ENCODE results near the gene ZMAT5. TPM values are rescaled to one million over a fixed set of nuclear protein-coding genes. Genes with fewer than 3 reads are reported as not detected.
A peak's percentile ranks its signal among the peaks of the same experiment; 100 is the strongest.

The ZMAT5 gene
- total and polyA plus RNA-seq, 2 of the 13 experiments (the other 11 are each of a cell fraction or from before 2014, with no cell fraction given), result 20.7 to 27.8 TPM

- TF ChIP-seq ZNF687 (CRISPR knock-in tag; IDR thresholded peaks at IDR 0.05) (peak; percentile 46), SOX13 (IDR thresholded peaks at IDR 0.05) (no peak), SOX13 (CRISPR knock-in tag; conservative IDR thresholded peaks at IDR 0.05 in 1 of 2, IDR thresholded peaks at IDR 0.05 in 1 of 2) (peak in 1 of 2 experiments; percentile 49; a peak in 2 of 4 replicates)
Observed at GRCh38 chr22:29787371-29787980, 20.7 kb upstream of the ZMAT5 start (continued).

DNA sequence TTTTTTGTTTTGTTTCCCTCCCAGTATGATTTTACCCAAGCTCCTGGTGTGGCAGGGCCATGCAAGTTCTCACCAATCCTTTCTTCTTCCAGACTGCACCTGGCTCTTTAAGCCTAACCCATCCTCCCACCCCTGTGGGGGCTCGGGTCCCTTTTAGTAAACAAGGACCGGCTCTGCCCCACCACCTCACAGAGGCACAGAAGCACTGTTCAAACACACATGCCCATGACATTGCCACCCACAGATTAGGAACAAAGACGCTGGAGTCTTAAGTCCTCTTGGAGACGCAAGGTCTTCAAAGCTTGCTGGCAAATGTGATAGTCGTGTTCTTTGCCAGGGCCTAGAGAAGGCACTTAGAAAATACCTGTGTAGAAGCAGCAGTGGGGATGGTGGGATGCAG lies 19.2 kb upstream of the ZMAT5 start:
- no peak overlapping the region for H3K9ac ChIP-seq (ENCODE audit: insufficient read depth, low read depth, low read length)
- in situ Hi-C loops (cut with HindIII; ENCODE audit: extremely low pct_ligation_motif_present, low pct_unique_long_range_greater_than_20kb), result no loop called here

More for the DNA sequence above, 19.2 kb upstream of the ZMAT5 start:
- Histone ChIP-seq H3K9me3 (ENCODE audit: low read length) (no peaks in the 10 kb centered on the region), H2AFZ (ENCODE audit: low read length) (no peak overlapping the region), H3K27ac (ENCODE audit: extremely low read length, insufficient read depth, low read length) (no peak overlapping the region), H3K4me1 (ENCODE audit: insufficient read depth, low read length) (peaks cover 69% of the 10 kb centered on the region), H3K36me3 (replicated peaks in 1 of 2; ENCODE audit: control insufficient read depth in 1 of 2, insufficient read depth in 2 of 2, low read length in 2 of 2) (peaks cover 18 to 32% of the 10 kb centered on the region in 2 experiments), H3K4me3 (replicated peaks in 1 of 3; ENCODE audit: insufficient read depth in 1 of 3, low read depth in 2 of 3, low read length in 3 of 3) (no peak overlapping the region), H3K27me3 (ENCODE audit: control insufficient read depth in 1 of 2, insufficient read depth in 2 of 2, low read length in 2 of 2) (no peaks in the 10 kb centered on the region), H3K79me2 (ENCODE audit: insufficient read depth, low read length) (no peaks in the 10 kb centered on the region), H4K20me1 (ENCODE audit: insufficient read depth, low read length) (no peaks in the 10 kb centered on the region), H3K4me2 (ENCODE audit: low read depth, low read length) (no peak overlapping the region)
- ChIA-PET POLR2A (interaction anchor here (0.7 to 1.1 kb wide), 3 partner anchors 9 to 20 kb away, joined by 3 to 4 read pairs (median 4); partner anchors contain the start of gene ZMAT5), CTCF (ENCODE audit: low intra/inter-chr PET ratio, low total read pairs) (no interaction called here)
- ATAC-seq (no peak), FAIRE-seq (no peak), DNase-seq (ENCODE audit: low spot score) (no peak)
- TF ChIP-seq, protein P1, sequence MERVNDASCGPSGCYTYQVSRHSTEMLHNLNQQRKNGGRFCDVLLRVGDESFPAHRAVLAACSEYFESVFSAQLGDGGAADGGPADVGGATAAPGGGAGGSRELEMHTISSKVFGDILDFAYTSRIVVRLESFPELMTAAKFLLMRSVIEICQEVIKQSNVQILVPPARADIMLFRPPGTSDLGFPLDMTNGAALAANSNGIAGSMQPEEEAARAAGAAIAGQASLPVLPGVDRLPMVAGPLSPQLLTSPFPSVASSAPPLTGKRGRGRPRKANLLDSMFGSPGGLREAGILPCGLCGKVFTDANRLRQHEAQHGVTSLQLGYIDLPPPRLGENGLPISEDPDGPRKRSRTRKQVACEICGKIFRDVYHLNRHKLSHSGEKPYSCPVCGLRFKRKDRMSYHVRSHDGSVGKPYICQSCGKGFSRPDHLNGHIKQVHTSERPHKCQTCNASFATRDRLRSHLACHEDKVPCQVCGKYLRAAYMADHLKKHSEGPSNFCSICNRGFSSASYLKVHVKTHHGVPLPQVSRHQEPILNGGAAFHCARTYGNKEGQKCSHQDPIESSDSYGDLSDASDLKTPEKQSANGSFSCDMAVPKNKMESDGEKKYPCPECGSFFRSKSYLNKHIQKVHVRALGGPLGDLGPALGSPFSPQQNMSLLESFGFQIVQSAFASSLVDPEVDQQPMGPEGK (CRISPR knock-in tag; IDR thresholded peaks at IDR 0.05), result peak; percentile 69; the same call in 1 of the 2 replicates
- no peak for TF ChIP-seq FOXA1 (IDR thresholded peaks at IDR 0.05)
- TF ChIP-seq FOXA1 (CRISPR knock-in tag; IDR thresholded peaks at IDR 0.05), result peak; percentile 42; the same call in 1 of the 2 replicates
- TF ChIP-seq ZFP91 (CRISPR knock-in tag; IDR thresholded peaks at IDR 0.05; ENCODE audit: borderline replicate concordance), result peak; percentile 79
- no peak for TF ChIP-seq MEIS1 (CRISPR knock-in tag; IDR thresholded peaks at IDR 0.05; ENCODE audit: borderline replicate concordance)
- WGBS (ENCODE audit: low lambda C conversion rate), result 23% methylated on average over 5 of the region's 5 CpGs
- intact Hi-C loops (cut with micrococcal nuclease; ENCODE audit: unreplicated experiment), result no loop called here
- BruUV-seq (replicated peaks), result no TSS peak
